Inferior parietal cortex (tissue), 1 donor: ENCODE results near the gene SPATC1L.
A peak's percentile ranks its signal among the peaks of the same experiment; 100 is the strongest.

Experiments
- DNase-seq: peaks from one replicate; pipeline ENCODE4 v3.0.0-alpha.2; 2016; ENCODE audit errors: extremely low spot score

SPATC1L gene

DNA sequence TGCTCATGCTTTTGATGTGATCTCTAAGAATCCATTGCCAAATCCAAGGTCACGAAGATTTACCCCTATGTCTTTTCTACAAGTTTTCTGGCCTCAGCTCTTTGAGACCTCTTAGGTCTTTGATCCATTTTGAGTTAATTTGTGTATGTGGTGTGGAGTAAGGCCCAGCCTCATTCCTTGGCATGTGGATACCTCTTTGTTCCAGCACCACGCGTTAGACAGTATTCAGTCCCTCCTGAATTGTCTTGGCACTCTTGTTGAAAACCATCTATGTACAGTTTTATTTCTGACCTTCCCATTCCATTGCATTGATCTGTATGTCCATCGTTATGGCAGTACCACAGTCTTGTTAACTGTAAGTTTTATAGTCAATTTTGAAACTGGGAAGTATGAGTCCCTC, 20.9 kb downstream of the SPATC1L start:
- no peak for DNase-seq

DNA sequence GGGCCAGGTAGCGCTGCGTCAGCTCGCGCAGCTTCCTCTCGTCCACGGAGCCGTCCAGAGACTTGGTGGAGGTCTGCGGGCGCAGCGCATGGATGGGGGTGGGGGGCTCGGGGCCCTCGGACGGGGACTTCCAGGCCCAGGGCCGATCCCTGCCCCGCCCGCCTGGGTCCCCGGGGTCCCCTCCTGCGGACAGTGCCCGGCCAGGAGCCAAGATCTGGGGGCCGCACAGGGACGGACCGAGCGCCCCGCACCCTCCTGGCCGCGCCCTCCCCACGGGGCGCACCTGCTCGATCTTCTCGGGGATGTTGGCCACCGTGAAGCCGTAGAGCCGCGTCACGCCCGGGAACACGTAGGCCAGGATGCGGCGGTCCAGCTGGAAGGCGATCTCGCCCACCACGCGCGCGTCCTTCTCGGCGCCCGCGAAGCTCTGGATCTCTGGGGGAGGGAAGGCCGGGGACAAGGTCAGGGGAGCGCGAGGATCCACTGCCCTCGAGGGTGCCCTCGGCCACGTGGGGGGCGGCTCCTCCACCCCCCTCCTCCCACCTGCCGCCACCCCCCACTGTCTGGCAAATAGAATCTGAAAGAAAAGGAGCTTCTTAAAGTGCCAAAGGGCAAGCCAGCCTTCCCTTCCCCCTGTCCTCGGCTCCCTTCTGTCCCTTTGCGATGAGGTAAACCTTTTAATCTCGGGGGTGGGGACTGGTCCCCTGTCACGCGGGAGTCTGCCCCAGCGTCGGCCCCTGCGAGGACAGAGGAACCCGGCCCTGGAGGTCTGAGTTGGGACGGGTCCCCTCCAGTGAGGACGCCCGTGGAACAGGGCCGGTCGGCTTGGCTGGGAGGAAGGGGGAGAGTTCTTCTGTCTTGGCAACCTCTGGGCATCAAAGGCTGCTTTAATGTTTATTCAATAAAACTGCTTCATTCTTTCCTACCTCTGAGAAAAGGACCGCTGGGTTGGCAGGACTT, 22.3 kb downstream of the SPATC1L start:
- DNase-seq = no peak

DNA sequence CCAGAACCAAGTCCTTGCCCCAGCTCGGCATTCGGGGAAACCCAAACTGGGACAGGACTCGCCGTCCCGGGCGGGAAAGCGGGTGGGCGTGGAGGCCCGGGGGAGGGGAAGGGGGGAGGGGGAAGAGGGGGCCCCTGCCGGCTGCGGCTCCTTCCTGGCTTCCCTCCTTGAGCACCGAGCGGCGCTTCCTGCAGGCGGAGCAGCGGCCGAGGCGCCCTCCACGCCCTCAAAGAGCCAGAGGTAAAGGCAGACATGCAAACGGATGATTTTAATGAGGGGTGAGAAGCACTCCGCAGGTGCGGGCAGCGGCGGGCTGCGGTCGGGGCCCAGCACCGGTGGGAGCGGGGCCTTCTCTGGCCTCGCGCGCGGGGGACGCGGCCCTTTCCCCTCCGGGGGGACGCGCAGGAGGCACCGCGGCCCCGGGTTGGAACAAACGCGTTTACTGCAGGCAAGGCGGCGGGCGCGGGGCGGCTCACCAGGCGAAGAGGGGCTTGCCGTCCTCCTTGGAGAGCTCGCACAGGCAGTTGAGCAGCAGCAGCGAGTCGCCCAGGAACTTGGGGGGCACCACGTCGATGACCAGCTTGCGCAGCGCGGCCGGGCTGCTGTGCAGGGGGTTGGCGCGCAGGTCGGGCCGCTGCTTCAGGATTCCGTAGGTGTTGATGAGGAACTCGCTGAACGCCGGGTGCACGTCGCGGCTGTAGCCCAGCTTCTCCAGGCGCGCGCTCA, 23.2 kb downstream of the SPATC1L start:
- DNase-seq = no peak

DNA sequence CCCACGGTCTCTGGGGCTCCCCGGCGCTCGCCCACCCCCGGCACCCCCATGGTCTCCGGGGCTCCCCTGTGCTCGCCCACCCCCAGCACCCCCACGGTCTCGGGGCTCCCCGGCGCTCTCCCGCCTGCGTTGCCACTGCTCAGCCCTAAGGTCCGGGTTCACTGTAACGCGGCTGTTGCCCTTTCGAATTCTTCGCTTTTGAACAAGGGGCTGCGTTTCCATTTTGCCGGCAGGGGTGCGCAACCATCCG, 23.7 kb downstream of the SPATC1L start:
- no peak for DNase-seq

DNA sequence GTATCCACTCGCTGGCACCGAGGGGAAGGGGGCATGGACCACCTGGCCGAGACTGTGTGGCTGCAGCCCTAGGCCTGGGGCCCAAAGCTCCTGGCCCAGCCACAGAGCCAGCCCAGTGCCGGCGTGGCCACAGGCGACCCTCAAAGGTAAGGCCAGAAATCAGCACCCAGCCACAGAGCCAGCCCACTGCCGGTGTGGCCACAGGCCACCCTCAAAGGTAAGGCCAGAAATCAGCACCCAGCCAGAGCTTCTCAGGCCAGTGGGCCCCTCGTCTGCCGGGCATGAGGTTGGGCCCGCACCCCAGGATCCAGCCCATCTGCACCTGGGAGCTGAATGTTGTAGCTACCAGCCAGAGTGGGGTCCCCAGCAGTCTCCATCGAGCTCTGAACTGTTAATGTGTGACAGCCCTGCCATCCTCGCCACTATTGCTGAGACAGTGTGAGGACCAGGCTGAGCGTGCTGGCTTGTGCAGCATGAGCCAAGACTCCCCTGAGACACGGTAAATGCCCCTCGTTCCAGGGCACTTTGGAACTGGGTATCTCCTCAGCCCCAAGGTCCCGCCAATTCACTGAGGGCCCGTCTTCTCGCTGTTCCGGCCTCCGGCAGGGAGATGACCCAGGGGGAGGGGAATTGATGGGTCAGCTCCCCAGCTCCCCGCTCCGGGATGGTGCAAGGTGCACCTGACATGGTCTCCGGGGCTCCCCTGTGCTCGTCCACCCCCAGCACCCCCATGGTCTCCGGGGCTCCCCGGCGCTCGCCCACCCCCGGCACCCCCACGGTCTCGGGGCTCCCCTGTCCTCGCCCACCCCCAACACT, 24.2 kb downstream of the SPATC1L start:
- DNase-seq = no peak

DNA sequence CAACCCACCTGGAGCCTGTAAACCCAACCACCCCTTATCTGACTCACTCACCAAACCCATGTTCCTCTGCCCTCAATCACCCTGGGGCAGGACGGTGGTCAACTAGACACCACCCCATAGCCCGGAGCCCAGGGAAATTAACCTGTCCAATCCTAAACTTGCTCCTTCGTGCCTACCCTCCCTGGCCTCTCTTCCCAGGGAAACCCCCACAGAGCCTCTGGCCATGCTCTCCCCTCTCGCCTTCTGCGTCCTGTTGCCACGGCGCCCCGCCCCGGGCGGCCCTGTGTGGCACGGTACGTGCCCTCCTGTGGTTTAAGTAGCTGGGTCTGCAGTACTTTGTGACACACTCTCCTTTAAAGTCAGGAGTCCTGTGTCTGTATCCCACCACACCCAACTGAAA, 24.9 kb downstream of the SPATC1L start:
- DNase-seq = no peak

DNA sequence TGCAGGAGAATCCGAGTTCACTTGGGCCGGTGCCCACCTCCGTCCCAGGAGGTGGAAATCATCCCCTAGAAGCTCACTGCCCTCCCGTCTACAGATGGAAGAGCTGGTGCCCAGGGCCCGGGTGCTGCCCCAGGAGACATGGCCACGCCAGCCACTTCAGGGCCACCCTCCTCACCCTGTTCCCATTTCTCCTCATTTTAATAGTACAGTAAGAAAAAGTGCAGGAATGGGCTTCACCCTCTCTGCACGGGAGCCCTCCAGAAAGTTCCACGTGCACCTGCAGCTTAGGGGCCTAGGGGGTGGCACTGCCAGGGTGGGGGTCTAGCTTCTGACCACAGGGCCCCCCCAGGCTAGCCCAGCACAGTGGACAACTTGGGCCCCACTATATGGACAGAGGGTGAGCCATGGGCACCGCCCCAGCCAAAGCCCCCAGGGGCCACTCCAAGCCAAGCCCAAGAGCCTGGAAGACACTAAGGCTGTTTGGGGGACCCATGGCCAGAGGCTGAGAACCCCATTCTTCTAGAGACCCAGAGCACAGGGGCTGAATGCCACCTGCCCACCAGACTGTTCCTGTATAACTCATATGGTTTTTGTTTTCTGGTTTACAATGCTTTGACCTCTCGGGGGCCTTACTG, 25.5 kb downstream of the SPATC1L start:
- DNase-seq = no peak

DNA sequence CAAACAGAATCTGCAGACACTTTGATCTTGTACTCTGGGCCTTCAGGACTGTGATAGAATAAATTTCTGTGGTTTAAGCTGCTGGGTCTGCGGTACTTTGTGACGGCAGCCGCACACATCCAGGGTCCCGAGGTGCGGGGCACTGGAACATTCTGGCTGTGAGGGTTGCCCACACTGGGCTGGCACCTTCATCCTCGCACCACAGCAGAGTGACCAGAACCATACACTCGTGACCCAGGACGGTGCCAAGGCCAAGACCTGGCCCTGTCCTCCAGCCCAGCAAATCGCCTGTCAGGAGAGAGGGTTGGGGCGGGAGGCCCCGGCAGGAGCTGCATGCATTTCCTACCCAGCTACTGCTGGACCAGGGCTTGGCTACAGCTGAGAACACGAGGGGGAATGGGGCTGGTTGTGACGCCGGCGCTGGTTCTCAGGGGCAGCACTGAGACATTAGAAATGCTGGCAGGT, 26.2 kb downstream of the SPATC1L start:
- no peak for DNase-seq

DNA sequence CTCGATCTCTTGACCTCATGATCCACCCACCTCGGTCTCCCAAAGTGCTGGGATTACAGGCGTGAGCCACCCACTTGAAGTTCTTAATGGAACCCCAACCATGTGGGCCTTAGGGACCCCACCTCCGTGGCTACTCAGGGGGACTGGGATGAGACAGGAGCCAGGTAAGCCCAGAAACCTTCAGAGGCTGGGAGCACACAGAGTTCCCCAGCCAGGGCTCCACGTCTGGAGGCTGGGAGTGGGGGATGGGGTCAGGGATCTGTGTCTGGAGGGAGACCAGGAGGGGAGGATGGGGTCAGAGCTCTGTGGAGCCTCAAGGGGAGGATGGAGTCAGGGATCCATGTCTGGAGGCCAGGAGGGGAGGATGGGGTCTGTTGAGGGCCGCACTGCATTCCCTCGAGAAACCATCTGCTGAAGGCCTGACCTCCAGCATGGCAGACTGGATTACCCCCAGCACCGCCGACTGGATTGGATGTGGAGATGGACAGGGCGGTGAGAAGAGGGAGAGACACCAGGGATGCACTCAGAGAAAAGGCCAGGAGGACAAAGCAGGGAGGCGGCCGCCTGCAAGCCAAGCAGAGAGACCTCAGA, 26.8 kb downstream of the SPATC1L start:
- no peak for DNase-seq

DNA sequence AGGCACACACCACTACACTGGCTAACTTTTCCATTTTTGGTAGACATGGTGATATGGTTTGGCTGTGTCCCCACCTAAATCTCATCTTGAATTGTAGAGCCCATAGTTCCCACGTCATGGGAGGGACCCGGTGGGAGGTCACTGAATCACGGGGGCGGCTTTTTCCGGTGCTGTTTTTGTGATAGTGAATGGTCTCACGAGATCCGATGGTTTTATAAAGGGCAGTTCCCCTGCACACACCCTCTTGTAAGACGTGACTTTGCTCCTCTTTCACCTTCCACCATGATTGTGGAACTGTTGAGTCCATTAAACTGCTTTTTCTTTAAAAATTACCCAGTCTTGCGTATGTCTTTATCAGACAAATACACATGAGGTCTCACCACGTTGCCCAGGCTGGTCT, 27.6 kb downstream of the SPATC1L start:
- no peak for DNase-seq

DNA sequence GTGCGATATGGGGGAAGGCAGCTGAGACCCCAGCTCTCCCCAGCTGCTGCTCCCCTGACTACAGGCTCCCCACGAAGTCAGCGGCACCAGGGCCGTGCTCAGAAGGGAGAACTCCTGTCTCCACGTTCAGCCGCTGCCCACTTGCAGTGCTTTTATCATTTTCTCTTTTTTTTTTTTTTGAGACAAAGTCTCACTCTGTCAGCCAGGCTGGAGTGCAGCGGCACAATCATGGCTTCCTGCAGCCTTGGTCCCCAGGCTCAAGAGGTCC, 27.9 kb downstream of the SPATC1L start:
- no peak for DNase-seq

DNA sequence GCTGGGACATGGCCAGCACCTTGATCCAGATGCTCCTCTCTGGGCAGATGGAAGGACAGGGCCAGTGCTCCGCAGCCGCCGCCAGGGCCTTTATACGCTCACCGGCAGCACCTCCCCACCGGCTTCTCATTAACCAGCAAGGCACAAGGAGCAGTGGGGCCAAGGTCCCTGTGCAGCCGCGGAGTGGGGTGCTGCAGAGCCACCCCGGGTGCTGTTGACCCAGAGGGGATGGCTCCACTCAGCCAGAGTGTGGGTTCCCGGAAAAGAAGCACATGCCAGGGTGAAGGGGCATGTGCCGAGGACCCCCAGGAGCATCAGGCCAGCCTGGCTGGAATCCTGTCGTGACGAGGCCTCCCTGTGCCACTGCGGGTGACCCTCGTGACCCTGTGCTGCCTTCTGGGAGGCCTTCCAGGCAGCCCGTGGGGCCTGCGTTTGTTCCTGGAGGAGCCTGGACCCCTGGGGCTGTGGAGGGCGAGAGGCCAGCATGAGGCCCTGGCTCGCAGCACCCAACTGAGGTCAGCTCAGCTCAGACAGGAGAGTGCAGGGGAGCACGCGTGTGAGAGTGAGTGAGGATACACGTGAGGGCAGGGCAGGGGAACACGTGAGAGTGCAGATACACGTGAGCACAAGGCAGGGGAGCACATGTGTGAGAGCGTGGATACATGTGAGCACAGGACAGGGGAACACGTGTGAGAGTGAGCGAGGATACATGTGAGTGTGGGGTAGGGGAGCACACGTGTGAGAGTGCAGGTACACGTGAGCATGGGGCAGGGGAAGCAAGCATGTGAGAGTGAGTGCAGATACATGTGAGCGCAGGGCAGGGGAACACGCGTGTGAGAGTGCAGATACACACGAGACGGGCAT, 28.5 kb downstream of the SPATC1L start, which contains the start of gene FTCD:
Gene FTCD, minus strand, starts transcription at position 66 of the 864 bp plus-strand sequence. Its CDS starts 56 bp downstream, at position 10.
- DNase-seq = no peak

DNA sequence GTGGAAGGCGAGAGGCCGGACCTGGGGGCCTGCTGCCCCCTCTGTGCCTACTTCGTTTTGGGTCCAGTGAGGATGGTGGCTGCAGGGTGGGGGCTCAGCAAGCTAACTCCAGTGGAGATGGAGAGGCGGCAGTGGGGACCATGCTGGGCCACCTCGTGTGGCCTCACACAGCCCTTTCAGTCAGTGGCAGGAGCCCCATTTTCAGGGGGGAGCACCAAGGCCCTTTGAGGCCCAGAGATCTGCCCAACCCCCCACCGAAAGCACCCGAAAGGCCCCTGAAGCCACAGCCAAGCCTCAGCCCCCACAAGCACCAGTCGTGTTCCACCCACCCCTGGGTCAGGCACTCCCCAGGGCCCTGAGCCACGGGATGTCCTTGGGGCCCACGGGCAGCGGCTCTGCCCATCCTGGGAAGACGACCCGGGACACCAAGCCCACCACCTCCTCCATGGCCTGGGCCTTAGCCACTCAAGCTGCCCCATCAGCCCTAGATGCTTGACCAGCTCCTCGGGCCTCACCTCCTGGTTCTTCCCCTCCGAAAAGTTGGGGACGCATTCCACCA, 29.2 kb downstream of the SPATC1L start:
- no peak for DNase-seq

DNA sequence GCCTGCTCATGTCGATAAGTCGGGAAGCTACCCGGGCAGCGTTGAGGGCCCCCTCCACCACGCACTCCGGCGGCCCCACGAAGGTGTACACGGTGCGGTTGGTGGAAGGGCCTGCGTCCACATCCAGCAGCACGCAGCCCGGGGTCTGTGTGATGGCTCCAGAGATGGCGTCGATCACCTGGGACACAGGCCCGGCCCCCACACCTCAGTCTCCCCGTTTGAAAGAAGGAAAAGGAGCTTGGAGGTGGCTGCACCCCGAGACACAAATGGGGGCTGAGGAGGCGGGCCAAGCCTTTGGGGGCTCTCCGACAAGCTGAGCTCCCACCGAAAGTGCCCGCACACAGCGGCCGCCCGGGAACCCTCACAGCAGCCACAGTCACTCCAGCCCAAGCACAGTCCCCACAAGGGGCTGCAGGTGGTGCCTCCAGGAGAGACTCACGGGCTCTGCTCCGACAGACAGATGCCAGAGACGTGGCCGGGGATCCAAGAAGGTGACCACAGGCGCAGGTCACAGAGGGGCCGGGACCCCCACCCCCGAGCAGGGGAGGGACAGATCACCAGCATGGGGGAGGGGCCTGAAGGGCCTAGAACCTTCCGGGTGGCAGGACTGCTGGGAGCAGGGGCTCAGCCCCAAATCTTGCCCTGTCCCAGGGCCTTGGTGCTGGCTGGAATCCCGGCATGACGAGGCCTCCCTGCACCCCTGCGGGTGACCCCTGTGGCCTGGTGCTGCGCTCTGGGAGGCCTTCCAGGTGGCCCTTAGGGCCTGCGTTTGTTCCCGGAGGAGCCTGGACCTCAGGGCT, 29.9 kb downstream of the SPATC1L start:
- DNase-seq = no peak

DNA sequence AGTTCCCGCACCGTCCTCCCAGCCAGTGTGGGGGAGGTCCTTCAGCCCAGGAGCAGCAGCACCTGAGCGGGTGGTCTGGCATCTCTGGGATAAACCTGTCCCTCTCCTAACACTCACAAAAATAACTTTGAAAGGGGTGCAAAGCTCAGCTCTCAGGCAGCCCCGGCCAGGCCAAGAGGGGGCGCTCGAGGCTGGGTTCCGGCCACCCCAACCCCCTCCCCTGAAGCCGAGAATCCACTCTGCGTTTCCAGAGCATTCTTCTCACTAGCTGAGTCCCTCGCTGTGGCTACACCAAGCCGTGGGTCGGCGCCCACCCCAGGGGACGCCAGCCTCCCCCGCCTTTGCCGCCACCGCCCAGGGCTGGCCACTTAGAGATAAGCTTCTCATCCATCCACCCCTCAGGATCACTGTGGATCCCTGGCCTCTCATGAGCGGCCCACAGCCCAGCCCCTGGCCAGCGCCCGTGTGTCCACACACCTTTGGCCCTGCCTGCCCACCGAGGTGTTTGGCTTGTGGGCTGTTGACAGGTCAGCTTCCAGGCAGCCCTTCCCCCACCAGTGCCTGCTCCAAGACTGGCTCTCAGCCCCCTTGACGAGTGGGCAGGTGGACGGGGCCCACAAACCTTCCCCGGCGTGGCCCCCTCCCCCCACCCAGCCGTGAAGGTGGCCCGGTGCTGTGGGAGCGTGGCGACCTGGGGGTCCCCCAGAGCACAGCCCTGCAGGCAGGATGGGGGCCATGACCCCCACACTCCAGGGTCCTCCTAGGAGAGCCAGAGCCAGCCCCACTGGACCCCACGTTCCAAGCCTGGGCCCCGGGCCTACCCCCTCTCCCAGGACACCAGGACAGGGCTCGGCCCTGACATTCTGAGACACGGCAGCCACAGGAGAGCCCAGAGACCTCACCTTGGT, 30.8 kb downstream of the SPATC1L start:
- DNase-seq = peak; percentile 58

DNA sequence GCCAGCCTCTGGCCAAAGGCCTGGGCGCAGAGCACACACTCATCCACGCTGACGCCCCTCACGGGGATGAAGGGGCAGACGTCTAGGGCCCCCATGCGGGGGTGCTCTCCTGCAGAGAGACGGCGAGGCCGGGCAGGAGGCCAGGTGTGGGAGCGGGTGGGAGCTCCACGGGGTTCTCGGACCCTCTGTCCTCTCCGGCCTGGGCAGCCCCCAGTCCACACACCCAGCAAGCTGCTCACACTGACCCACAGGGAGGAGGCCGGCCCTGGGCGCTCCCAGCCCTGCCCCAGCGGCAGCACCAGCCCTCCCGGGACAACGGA, 31.4 kb downstream of the SPATC1L start:
- DNase-seq = no peak

DNA sequence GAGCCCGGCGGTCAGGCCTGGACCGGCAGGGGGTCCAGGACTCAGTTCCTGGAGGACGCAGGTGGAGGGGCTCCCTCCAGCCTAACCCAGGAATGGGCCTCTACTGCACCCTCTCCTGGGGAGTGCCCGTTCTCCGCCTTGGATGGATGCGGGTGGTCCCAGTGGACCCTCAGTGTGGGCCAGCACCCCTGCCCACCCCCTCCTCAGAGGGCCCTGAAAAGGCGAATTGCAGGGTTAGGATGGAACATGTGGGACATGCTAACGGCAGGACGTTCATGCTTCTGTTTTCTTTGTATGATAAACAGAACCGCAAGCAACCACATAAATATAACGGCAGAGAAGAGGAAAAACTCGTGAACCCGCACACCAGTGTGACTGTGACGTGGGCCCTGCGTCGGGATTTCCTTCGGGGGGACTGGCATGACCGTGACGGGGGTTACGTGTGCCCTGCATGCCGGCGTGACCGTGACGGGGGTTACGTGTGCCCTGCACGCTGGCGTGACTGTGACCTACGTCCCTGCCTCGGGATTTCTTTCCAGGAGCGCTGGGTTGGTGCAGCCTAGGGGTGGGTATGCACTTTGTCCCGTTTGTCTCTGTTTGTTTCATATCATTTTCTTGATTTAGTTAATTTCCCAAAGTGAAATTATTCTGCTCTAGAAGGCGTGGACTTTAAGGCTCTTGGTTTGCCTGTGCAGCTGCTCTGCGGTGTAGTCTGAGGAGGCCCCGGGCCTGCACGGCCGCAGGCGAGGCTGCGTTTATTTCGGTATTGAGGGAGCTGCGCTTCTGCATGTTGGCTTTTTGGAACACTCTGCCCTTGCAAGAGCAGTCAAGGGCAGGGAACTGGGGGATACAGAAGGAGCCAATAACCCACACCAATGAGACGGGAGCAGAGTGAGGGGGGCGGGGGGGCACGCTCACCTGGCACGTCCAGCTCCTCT, 32.0 kb downstream of the SPATC1L start:
- no peak for DNase-seq
